ENCODE data around the gene TSN.
"Not testable (repeated sequence)": the region's sequence is repeated elsewhere in the genome, so short reads cannot be mapped to it uniquely, and the experiment has no call there.

TSN gene

DNA sequence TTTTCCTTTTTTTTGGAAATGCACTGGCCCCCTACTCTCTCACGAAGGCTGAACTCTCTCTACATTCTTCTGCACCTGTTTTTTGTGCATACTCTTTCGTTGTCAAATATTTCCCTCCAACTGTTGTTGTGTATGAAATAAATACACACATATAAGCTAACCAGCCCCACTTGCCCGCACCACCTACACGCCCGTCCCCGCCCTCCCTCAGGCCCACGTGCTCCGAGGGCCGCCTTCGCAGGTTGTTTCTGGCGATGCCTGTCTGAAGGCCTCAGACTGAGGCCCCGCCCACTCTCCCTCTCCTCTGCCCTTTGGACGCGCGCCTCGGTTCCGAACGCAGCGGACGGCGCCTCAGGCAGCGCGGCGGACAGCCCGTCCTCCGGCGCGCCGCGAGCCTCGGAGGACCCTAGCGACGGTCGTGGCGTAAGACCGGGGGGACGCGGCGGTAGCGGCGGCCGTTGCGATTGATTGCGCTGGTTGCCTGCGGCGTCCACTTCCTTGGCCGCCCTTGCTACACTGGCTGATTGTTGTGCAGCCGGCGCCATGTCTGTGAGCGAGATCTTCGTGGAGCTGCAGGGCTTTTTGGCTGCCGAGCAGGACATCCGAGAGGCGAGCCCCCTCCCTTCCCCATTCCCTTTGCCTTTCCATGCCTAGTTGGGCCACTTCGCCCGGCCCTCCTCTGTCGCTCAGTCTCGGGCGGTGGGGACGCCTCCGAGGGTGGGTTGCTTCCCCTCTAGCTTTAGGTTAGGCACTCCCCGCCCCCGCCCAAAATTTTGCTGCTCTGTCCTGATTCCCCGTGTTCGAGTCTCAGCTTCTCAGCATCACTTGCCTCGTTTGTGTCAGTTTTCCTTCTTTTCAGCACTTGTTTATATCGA is at the start of gene TSN:
TSN (plus strand) TSS at position 415 of the 875 bp plus-strand sequence; CDS start at position 544, 129 bp downstream.
- peak; percentile 94 to 95 for DNase-seq (ENCODE audit: low read depth in 2 of 2)

DNA sequence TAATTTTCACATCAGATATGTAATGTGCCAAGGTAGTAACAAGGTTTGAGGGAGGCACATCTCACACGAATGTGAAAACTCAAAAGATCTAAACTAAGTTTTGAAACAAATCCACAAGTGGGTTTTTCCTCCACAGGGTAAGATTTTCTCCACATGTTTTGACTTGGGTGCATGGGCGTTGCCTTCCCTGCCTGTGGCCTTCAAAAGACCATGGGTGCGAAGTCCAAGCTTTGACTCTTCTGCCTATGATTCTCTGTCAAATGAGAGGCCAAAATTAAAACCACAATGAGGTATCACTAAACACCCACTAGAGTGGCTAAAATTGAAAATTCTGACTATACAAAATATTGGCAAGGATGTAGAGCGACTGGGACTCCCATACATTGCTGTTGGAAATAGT is 49.5 kb upstream of the TSN start:
- DNase-seq (ENCODE audit: low read depth in 2 of 2), result no peak

DNA sequence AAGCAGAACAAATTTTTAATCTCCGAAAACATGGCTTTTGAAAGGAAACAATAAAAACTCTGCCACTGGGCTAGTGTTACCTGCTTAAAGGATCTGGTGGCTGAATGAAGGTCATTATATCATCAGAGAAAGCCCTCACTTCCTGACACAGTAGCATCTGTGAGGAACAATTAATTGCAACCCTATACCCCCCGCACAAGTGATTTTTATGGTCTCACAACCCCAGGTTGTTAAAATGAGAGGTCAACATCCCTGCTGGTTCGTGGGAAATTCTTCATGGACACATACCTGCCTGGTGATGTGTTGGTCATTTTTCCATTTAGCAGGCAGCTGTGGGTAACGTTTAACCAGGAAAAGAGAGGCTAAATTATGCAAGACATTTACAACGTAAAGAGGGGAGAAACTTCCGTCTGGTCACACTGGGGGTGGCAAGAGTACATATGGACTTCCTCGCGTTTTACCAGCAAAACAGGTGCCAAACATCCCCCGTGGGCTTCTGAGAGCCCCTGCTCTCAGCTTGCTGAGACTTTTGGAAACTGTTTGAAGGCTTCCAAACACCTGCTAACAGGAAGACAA is 48.0 kb upstream of the TSN start:
- no peak for DNase-seq (ENCODE audit: low read depth in 2 of 2)

DNA sequence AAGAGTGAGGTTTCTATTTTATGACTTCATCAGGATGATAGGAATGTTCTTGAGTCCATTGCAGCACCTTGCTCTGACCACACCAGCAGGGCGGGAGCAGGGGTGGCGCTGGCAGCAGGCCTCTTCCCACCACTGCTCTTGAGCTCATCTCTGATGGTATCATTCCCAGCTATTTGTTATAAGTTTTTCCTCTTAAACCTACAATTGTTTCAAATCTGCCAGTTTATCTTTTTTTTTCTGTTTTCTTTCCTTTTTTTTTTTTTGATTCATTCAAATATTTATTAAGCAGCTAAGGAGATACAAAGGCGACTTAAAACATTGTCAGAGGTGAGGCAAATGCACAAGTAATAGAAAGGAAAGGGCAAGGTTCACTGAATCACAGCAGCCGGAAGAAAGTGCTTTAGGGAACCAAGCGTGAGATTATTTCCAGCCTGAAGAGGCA is 47.5 kb upstream of the TSN start:
- no peak for DNase-seq (ENCODE audit: low read depth in 2 of 2)

DNA sequence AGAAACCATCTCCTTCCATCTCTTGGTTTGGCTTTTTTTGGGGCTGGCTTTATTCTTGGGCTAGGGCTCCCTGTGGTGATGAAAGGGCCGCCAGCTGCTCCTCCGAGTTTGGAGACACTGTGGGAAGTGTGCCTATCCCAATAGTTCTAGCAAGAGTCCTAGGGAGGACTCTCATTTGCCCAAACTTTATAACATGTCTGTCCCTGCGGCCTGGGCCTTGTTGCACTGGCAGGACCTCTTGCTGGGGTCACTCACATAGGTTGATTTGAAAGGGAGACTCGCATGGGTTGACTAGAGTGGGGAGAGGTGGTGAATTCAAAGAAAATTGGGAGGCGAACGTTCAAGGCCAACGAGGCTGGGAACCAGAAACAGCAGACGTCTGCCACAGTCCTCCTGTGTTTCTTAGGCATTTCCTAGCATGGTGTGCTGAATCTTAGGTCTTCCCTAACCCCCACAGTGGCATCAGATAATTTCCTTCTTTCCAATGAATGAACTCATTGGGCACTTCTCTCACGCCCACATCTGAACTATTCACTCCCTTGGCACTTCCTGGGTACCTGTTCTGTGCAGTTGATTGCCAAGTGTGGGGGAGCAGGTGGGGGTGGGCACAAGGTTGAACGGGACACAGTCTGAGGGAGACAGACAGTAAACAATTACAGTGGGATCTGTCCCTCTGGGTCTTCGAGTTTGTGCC is 45.5 kb upstream of the TSN start:
- DNase-seq (ENCODE audit: low read depth in 2 of 2), result no peak

DNA sequence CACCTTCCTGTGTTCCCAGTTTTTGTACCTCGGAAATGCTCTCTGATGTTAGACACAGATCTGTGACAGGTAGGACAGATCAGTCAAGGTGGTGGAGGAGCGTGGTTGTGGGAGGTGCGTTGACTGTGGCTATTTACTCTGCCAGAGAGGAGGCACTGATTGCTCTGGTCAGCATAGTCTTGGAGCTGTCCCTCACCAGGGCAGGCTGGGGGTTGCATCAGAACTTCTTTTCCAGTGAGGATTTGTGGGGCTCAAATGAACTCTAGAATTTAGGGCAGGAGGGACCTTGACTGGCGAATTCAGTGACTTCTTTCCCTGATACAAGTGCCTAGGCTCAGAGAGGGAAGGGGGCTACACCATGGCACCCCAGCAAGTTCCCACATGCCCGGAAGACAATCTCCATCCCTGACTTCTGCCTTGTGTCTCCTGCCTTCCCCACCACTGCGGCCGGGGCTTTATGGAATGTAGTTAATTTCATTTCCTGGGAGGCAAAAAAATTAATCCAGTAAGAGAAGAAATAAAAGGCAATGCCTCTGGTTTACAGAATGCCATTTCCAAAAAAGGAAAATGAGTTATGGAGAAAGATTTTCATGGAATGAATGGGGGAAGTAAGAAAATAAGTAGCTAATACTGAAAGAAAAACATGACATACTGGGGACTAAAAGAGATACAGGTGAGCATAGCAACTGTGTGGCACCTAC is 44.8 kb upstream of the TSN start:
- DNase-seq (ENCODE audit: low read depth in 2 of 2), result no peak

DNA sequence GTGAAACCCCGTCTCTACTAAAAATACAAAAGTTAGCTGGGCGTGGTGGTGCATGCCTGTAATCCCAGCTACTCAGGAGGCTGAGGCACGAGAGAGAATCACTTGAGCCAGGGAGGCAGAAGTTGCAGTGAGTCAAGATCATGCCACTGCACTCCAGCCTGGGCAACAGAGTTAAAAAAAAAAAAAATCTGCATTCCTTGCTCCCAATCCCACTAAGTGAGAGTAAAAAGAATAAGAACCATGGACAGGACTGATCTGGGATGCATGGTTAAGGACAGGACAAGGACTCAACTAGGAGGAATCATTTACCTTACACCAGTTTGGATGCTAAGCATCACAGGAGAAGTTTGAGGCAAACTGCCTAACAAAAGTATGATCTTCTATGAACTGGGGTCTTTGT is 44.0 kb upstream of the TSN start:
- not testable (repeated sequence) for DNase-seq (ENCODE audit: low read depth in 2 of 2)

DNA sequence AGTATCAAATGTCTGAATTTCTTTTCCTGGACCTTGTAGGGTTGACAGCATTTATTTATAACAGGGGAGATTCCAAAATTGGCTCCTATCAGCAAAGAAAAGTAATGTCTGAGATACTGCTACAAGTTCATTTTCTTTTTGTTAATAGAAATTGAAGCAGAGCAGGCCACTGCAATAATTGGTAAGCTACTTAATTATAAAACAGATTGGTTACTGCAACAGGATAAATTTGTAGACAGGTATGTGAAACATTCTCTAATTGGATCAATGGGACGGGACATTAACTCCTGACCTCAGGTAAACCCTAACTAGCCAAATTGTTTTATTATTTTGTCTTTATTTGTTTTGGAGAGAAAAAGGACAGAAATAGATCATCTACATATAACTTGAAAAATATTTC is 39.3 kb upstream of the TSN start:
- DNase-seq (ENCODE audit: low read depth in 2 of 2), result no peak

DNA sequence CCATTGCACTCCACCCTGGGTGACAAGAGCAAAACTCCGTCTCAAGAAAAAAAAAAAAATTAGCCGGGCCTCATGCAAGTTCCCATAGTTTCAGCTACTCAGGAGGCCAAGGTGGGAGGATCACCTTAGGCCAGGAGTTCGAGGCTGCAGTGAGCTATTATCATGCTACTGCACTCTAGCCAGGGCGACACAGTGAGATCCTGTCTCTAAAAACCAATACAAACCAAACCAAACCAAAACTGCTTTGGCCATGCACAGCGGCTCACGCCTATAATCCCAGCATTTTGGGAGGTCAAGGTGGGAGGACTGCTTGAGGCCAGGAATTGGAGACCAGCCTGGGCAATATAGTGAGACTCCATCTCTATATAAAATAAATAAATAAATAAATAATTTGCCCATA is 37.9 kb upstream of the TSN start:
- DNase-seq (ENCODE audit: low read depth in 2 of 2), result no peak

DNA sequence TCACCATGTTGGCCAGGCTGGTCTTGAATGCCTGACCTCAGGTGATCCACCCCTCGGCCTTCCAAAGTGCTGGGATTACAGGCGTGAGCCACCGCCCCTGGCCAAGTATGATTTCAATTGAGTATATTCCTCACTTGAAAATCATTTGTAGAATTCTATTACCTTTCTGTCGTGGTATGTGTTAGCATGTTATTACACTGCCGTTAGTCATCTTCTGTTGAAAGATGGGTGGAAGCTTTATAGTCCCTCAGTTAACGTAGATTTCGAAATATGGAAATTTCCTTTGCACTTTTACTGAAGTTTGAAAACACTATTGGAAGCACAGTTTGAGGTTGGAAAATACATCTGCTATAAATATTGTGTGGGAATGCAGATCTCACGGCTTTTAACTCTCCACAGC is 33.5 kb upstream of the TSN start:
- no peak for DNase-seq (ENCODE audit: low read depth in 2 of 2)

DNA sequence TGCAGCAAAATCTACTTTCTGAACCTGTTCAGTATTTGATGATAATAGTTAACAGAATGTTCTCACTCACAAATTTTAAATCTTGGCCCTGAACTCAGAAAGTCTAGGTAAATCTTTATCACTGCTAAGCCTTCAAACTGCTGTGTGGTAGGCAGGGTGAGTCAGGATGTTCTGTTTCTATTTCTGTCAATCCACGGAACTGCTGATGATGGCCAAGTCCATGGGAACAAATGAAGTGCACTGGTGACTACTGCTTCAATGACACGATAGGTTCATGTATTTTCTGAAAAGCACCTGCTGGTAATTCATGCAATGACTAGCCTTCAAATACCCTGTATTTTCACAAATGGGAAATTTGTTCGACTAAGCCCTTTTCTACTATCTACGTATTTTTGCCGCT is 33.0 kb upstream of the TSN start:
- no peak for DNase-seq (ENCODE audit: low read depth in 2 of 2)

DNA sequence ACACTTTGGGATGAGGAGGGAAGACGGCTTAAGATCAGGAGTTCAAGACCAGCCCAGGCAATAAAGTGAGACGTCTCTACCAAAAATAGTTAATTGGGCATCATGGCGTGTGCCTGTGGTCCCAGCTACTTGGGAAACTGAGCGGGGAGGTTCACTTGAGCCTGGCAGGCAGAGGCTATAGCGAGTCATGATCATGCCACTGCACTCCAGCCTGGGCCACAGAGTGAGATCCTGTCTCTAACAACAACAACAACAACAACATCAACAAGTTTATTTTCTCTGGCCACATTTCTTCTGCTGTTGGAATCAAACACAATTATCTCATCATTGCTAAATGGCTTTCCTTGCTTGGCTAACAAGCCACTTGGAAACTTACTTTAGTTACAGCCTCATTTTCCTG is 32.1 kb upstream of the TSN start:
- DNase-seq (ENCODE audit: low read depth in 2 of 2), result no peak

DNA sequence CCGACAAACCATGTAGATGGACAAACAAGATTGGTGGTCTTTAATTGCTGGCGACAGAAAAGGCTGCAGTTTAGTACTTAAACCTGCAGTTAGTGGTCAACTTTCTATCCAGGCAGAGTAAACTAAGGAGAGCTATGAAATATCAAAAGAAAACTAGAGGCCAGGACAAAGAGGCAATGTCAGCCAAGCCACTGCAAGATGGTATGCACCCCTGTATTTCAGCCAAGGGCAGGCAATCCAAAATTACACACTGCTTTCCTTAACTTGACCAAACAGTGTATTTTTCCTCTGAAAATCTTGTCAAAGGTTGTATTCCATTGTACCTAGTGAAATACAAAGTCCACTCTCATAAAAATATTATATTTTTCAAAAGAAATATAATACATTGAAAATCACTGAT is 28.1 kb upstream of the TSN start:
- no peak for DNase-seq (ENCODE audit: low read depth in 2 of 2)

DNA sequence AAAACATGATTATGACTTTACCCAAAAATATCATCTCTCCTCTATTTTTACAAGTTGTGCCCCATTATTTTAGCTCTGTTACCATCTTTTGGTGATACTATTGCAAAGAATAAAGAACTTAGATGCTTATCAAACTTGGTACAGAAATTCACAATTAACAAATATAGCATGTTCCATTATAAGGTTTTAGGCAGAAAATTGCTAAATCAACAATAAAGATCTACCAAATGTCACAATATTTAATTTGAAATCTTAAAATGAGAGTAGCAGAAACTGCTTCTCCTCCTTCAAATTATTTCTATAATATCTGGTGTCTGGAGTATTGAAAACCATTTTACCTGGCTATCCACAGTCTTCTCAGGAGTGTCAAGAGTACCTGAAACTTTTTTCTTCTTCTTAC is 27.5 kb upstream of the TSN start:
- DNase-seq (ENCODE audit: low read depth in 2 of 2), result no peak

DNA sequence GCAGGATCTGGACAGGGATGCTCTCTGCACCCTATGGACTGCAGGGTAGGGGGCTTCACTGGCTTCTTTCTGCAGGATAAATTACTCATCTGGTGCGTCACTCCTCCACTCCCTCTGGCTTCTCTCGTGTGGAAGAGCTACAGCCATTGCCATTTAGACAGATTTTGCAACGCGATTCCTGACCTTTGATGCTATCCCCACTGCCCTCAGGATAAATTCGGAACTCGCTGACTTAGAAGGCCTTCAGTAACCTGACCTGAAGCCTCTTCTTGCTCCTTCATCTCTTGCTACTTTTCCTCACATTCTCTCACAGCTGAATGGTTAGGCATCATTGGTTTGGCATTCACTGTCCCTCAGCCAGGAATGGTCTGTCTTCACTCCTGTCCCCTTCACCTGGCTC is 24.1 kb upstream of the TSN start:
- no peak for DNase-seq (ENCODE audit: low read depth in 2 of 2)

DNA sequence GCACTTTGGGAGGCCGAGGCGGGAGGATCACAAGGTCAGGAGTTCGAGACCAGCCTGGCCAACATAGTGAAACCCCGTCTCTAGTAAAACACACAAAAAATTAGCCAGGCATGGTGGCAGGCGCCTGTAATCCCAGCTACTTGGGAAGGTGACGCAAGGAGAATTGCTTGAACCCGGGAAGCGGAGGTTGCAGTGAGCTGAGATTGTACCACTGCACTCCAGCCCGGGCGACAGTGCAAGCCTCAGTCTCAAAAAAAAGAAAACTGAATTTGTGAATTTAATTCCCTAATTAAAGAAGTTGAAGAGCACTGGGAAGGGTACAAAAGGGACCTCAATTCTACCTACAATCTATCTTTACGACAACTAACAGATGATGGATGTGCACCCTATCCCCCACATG is 20.9 kb upstream of the TSN start:
- DNase-seq (ENCODE audit: low read depth in 2 of 2), result not testable (repeated sequence)

DNA sequence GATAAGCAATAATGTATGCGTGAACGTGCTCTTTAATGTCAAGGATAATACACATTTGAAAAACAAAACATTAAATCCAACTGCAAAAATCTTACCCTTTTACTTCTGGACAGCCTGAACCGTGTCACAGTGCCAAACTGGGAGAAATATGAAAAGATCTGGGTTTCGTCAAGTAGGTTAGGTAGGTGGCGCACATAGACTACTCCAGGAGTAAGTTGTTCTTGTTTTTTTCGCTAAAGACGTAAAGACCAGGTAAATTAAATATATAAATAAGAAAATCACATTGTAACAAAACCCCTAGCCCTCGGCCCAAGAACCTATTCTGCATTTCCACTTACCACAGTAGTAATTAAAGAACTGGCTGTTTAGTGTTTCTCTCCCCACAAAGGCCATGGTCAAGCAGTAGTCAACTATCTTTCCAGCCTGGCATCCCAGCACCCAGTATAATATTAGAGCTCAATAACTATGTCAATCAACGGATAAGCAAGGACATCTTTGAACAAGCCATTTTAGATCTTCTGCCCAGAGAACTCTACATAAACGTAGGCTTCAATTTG is 19.9 kb upstream of the TSN start:
- no peak for DNase-seq (ENCODE audit: low read depth in 2 of 2)

DNA sequence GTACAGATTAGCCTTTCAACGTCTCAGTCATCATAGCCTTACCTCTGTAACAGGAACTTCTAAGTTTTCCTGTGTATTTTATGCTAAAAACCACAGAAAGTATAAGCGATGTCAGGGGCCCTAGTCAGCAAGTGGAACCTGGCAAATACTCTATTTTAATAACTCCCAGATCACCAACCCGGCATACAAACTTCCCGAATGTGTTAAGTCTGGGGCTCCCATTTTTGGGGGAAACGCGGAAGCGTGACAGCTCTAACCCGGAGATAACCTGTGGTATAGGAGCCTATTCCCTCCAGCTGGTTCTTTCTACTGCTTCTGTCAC is 19.4 kb upstream of the TSN start:
- no peak for DNase-seq (ENCODE audit: low read depth in 2 of 2)

DNA sequence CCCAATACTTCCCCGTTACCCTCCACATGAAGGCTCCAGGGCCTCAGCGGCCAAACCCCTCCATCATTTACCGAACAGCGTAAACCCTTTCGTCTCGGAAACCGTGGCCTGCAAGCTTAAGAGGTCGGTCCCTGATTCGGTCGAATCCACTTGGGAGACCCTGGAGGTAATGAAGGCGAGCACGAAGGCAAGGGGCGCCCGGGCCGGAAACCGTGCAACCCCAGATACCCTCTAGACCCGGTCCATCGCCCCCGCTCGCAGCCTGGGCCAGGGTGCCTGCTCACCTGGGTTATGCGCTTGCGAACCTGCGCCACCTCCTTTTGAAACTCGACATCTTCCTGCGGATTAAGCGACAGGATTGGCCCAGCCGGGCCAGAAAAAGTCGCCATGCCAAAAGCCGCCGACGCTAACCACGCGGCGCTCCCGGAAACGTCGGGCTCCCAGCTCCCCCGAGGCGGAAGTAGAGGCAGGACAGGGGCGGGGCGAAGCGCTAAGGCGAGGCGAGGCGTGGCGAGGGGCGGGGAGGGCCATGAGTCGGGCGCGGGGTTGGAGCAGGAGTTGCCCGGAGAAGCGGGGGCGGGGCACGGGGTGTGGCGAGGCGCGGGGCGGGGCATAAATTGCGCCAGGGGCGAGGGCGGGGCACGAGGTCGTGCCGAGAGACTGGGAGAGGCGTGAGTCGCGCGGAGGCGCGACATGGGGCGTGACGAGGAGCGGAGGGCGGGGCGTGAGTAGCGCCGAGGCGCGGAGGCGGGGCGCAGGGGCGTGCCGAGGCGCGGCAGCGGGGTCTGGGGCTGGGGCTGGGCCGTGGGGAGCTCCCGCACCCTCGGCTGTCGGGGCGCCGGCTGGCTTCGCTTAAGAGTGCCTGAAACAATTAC is 18.8 kb upstream of the TSN start, which contains the start of gene NIFK:
NIFK (minus strand) TSS at position 414 of the 875 bp plus-strand sequence; CDS start at position 389, 25 bp downstream.
- peak; percentile 100 for DNase-seq (ENCODE audit: low read depth in 2 of 2)

DNA sequence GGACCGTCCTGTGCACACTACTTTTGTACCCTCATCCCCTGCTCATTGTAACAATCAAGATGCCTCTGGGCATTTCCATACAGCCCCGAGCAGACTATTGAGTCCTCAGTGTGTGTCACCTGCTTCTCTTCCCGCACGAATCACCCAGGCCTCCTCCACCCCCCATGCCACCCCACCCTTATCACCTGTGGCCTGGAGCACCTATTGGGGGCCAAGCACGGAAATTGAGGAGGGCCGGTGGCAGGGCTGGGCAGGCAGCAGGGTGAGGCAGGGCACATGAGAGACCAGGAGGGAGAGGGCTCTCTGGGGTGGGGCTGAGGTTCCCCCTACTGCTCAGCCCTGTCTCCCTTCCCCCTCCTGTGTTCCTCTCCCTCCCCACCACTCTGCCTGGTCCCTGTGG is 14.5 kb upstream of the TSN start:
- DNase-seq (ENCODE audit: low read depth in 2 of 2), result no peak

DNA sequence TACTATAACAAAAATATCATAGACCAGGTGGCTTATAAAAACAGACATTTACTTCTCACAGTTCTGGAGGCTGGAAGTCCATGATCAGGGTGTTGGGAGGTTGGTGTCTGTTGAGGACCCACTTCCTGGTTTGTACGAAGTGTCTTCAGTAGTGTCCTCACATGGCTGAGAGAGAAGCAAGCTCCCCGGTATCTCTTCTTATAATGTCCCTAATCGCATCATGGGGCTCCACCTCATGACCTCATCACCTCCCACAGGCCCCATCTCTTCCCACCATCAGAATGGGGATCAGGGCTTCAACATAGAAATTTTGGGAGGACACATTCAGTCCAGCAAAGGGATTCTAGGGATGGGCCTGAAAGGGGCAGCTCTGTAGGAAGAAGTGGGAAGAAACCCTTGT is 14.0 kb upstream of the TSN start:
- no peak for DNase-seq (ENCODE audit: low read depth in 2 of 2)

Measured in stimulated activated CD4-positive, alpha-beta T cell treated with anti-CD3 and anti-CD28 coated beads, Interleukin-1b, Interleukin-23, amount 100 ng/mL, for 4 hours (primary cell).